Activated CD4-positive, alpha-beta T cell treated with anti-CD3 and anti-CD28 coated beads, Interleukin-2, amount 50 U/mL, for 16 hours (primary cell): Measurements from ENCODE around the gene PTPRCAP.

Source experiments
- DNase-seq: peaks from one replicate; pipeline ENCODE4 v3.0.0-alpha.2; 2020

PTPRCAP gene

DNA sequence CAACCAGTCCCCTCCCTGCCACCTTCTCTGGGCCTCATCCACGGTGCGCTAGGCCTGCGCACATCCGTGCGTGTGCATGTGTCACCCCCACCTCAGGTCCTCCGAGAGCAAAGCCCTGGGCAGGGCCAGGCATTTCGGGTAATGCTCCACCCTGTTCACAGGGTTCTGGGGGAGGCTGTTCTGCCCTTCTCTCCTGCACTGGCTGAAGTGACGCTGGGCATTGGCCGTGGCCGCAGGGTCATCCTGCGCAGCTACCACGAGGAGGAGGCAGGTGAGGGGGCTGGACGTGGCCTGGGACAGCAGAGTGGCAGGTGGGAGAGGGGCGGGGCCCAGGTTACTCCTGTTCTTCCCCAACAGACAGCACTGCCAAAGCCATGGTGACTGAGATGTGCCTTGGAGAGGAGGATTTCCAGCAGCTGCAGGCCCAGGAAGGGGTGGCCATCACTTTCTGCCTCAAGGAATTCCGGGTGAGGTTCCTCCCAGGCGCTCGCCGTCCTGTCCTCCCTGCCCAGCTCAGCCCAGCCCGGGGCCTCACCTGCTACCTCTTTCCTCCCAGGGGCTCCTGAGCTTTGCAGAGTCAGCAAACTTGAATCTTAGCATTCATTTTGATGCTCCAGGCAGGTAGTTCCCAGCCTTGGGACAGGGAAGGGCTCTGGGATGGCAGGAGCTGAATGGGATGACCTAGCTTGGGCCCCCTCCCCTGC is 41.8 kb downstream of the PTPRCAP start:
- DNase-seq = no peak

DNA sequence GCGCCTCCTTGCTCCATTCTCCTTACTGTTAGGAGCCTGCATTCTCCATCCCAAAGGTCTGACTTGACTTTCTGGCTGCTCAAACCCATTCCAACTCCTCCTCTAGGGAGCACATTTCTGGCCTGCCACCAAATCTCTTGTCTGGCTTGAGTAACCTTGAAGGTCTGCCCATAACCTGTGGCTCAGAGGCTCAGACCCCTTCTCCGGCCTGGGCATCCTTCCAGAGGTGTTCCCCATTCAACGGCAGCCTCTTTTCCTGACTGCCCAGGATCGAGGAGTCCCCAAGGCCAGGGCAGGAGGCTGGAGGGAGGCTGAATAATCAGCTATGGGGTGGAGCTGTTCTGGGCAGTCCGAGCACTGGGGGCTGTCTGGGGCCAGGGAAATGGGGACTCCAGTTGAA is 43.5 kb downstream of the PTPRCAP start:
- no peak for DNase-seq

DNA sequence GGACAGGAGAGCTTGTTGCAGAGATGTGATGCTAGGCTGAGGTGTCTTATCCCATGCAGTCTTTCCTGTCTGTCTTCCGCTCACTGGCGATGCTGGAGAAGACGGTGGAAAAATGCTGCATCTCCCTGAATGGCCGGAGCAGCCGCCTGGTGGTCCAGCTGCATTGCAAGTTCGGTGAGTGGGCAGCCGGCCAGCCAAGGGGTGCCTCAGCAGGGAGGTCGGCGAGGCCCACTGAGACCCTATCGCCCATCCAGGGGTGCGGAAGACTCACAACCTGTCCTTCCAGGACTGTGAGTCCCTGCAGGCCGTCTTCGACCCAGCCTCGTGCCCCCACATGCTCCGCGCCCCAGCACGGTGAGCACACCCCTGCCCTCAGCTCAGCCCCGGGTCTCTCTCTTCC is 44.0 kb downstream of the PTPRCAP start:
- DNase-seq = no peak

- no peak for DNase-seq
Measured at GRCh38 chr11:67392183-67392715, 45.2 kb downstream of the PTPRCAP start.

DNA sequence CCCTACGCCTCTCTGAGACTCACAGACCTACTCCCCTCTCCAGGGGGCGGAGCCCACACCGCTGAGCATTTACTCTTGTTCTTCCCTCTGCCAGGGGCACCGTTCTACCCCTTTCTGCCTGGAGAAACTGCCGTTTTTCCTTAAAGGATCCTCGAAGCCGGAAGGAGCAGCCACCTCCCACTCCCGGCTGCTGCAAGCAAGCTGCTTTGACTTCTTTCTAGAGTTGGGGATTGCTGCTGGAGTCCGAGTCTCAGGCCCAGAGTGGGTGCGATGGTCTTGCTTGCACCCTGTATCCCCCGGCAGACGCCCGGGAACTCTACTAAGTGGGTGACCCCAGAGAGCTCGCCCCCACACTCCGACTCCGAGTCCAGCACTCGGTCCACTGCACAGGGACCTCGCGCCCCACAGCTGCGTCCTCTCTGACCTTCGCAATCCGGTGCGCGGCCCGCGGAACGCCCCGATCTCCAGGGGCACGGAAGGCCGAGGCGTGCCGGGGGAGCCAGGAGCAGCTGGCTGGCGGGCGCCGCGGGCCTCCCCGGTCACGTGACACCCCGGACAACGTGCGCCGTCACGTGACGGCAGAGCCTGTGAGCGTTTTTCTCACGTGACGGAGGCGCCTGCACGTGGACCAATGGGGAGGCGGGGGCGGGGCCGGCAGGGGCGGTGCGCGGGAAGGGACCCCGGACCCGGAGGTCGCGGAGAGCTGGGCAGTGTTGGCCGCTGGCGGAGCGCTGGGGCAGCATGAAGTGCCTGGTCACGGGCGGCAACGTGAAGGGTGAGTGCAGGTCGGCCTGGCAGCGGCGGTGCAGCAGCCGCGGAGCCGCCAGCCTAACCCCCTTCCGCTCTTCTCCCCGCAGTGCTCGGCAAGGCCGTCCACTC is 45.9 kb downstream of the PTPRCAP start, which contains the start of gene RAD9A:
TSS of gene RAD9A (plus strand) at position 683 of the 879 bp plus-strand sequence. CDS start at position 742, 59 bp downstream.
- DNase-seq = peak; percentile 94

DNA sequence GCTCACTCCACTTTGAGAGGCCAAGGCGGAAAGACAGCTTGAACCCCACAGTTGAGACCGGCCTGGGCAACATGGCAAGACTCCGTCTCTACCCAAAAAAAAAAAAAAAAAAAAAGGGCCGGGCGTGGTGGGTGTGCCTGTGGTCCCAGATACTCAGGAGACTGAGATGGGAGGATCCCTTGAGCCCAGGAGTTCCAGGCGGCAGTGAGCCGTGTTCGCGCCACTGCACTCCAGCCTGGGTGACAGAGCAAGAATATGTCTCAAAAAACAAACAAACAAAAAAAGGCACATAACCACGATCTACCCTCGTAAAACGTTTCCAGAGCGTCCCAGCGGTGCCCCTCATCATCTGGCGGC is 46.6 kb downstream of the PTPRCAP start:
- no peak for DNase-seq

GRCh38 chr11:67389477-67389876 is 48.0 kb downstream of the PTPRCAP start:
- peak; percentile 47 for DNase-seq

GRCh38 chr11:67387518-67387917 is 50.0 kb downstream of the PTPRCAP start:
- no peak for DNase-seq

- DNase-seq = no peak
Measured at GRCh38 chr11:67387069-67387468, 50.4 kb downstream of the PTPRCAP start.
